Measurements from ENCODE around the gene UNC80. TPM values are rescaled to one million over a fixed set of nuclear protein-coding genes. Genes with fewer than 3 reads are reported as not detected.

The UNC80 gene
- total and polyA plus RNA-seq, 9 donors, result 0.12 to 1.1 (median 0.63) TPM

- Histone ChIP-seq H3K4me1 (ENCODE audit: insufficient read depth) (no peaks in the 10 kb centered on the region), H3K4me3 (no peak overlapping the region), H3K36me3 (no peaks in the 10 kb centered on the region), H3K27ac (no peak overlapping the region), H3K9me3 (no peaks in the 10 kb centered on the region), H3K27me3 (no peaks in the 10 kb centered on the region)
- no peak for TF ChIP-seq EP300 (IDR thresholded peaks at IDR 0.05)
- TF ChIP-seq POLR2A (IDR thresholded peaks at IDR 0.05), result no peak
- TF ChIP-seq CTCF (IDR thresholded peaks at IDR 0.05), result peak in 2 of 3 donors; percentile 37 to 48
- WGBS, 3 donors, result 84 to 88% (median 85%) methylated on average over 2 of the region's 2 CpGs
- DNase-seq, result no peak
- intact Hi-C loops (cut with DNase I), result loop anchor here in 3 of 4 donors (5.0 kb wide), 1 partner anchor 220 kb away; no protein-coding TSS in a partner anchor
Measured at GRCh38 chr2:209977386-209978239, 206.0 kb downstream of the UNC80 start.

- WGBS, 3 donors, result 84 to 94% (median 88%) methylated on average over 2 of the region's 2 CpGs
- H3K36me3 ChIP-seq, result no peaks in the 10 kb centered on the region
- no peak for DNase-seq
- TF ChIP-seq POLR2A (IDR thresholded peaks at IDR 0.05) (no peak), EP300 (IDR thresholded peaks at IDR 0.05) (no peak), CTCF (IDR thresholded peaks at IDR 0.05) (no peak)
- intact Hi-C loops (cut with DNase I), result loop anchor here in 1 of 4 donors (5.0 kb wide), 1 partner anchor 218 kb away; no protein-coding TSS in a partner anchor
- H3K4me3 ChIP-seq, result no peak overlapping the region
- no peaks in the 10 kb centered on the region for H3K4me1 ChIP-seq (ENCODE audit: insufficient read depth)
- no peaks in the 10 kb centered on the region for H3K9me3 ChIP-seq
- no peaks in the 10 kb centered on the region for H3K27me3 ChIP-seq
- no peak overlapping the region for H3K27ac ChIP-seq
Measured at GRCh38 chr2:209984291-209984690, 212.7 kb downstream of the UNC80 start.

GRCh38 chr2:209985874-209986273 is 214.2 kb downstream of the UNC80 start:
- 76 to 89% (median 79%) methylated on average over 3 of the region's 3 CpGs for WGBS, 3 donors
- no peaks in the 10 kb centered on the region for H3K36me3 ChIP-seq
- H3K27ac ChIP-seq, result no peak overlapping the region
- H3K9me3 ChIP-seq, result no peaks in the 10 kb centered on the region
- no peaks in the 10 kb centered on the region for H3K4me1 ChIP-seq (ENCODE audit: insufficient read depth)
- H3K27me3 ChIP-seq, result no peaks in the 10 kb centered on the region
- no peak for DNase-seq
- no peak overlapping the region for H3K4me3 ChIP-seq
- intact Hi-C loops (cut with DNase I), result no loop called here
- no peak for TF ChIP-seq CTCF (IDR thresholded peaks at IDR 0.05)
- TF ChIP-seq EP300 (IDR thresholded peaks at IDR 0.05), result no peak
- no peak for TF ChIP-seq POLR2A (IDR thresholded peaks at IDR 0.05)

DNA sequence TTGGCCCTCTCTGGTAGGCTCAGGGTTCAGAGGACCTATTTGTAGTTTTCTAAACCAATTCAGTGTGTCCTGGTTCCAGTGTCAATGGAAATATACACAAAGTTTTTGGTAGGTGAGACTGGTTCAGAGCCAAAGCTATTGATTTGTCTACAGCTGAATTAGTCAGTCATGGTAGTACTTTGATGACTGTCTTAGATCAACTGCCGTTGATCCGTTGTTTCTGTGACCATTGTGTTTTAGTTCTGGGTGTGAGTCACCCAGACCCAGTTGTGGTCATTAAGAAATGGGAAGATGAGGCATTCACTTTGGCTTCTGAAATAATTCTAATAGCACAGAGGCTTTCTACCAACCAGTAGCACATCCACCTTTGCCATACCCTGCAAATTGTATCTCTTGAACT is 214.8 kb downstream of the UNC80 start:
- no peaks in the 10 kb centered on the region for H3K36me3 ChIP-seq
- TF ChIP-seq EP300 (IDR thresholded peaks at IDR 0.05) (no peak), CTCF (IDR thresholded peaks at IDR 0.05) (no peak), POLR2A (IDR thresholded peaks at IDR 0.05) (no peak)
- H3K9me3 ChIP-seq, result no peaks in the 10 kb centered on the region
- no peak for DNase-seq
- intact Hi-C loops (cut with DNase I), result no loop called here
- WGBS, 3 donors, result 91 to 95% (median 94%) methylated on average over 2 of the region's 2 CpGs
- no peak overlapping the region for H3K4me3 ChIP-seq
- H3K4me1 ChIP-seq (ENCODE audit: insufficient read depth), result no peaks in the 10 kb centered on the region
- no peak overlapping the region for H3K27ac ChIP-seq
- no peaks in the 10 kb centered on the region for H3K27me3 ChIP-seq

All from ovary (tissue), 9 donors.